Activated T-cell treated with anti-CD3 and anti-CD28 coated beads, Interleukin-2, amount 50 U/mL, for 72 hours (primary cell): ENCODE measurements around the gene CETN1. TPM values are rescaled to one million over a fixed set of nuclear protein-coding genes. Genes with fewer than 3 reads are reported as not detected.

Source experiments
- ATAC-seq, 2 donors: fragments of 150-1000 bp; cut with Tn5 transposase; replicated peaks in 1 of 2; 2 replicates each; pipeline ENCODE4 v1.10.0; 2021; ENCODE audit warnings: moderate library complexity in 2 of 2, mild to moderate bottlenecking in 1 of 2
- DNase-seq, 2 donors: peaks; one replicate each; pipeline ENCODE4 v3.0.0; 2021 to 2022; ENCODE audit warnings: mixed read lengths in 1 of 2
- H3K27ac Mint-ChIP-seq: one replicate; pipeline ENCODE4 v1.8.0; 2022; ENCODE audit warnings: mild to moderate bottlenecking, moderate library complexity, mixed read lengths
- H3K27me3 Mint-ChIP-seq: one replicate; pipeline ENCODE4 v1.8.0; 2022; ENCODE audit warnings: low read depth, mixed read lengths
- H3K36me3 Mint-ChIP-seq, 2 donors: one replicate each; pipeline ENCODE4 v1.8.0; 2022; ENCODE audit warnings: mixed read lengths in 2 of 2, mild to moderate bottlenecking in 1 of 2; ENCODE audit not compliant: insufficient read depth in 2 of 2
- H3K4me1 Mint-ChIP-seq: one replicate; pipeline ENCODE4 v1.8.0; 2022; ENCODE audit warnings: low read depth, mixed read lengths
- H3K4me3 Mint-ChIP-seq, 2 donors: one replicate each; pipeline ENCODE4 v1.8.0; 2022; ENCODE audit warnings: mild to moderate bottlenecking in 2 of 2, mixed read lengths in 2 of 2, moderate library complexity in 2 of 2
- H3K9me3 Mint-ChIP-seq, 2 donors: one replicate each; pipeline ENCODE4 v1.8.0; 2022; ENCODE audit warnings: mixed read lengths in 2 of 2
- total RNA-seq, 2 donors: library from RNA; stranded (reverse); gene quantifications; one replicate each; pipeline ENCODE4 v1.2.3, GENCODE V29; 2022

CETN1 gene
- total RNA-seq, 2 donors from 2014 or later: not detected

DNA sequence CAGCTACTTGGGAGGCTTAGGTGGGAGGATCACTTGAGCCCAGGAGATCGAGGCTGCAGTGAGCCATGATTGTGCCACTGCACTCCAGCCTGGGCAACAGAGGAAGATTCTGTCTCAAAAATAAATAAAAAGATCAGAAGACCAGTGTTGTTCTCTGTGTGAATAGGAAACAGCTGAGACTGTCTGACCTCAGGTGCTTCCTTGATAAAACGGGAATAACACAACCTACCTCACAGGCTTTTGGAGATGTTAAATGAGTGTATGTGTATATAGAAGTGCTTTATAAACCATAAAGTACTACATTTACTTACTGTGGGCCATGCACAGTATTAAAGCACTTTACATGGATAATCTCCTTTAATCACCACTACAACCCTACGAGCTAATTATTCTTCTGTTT lies 9.9 kb upstream of the CETN1 start:
- DNase-seq (no peak), ATAC-seq (no peak)
- Mint-ChIP-seq H3K36me3 (no peaks in the 10 kb centered on the region), H3K27ac (no peak overlapping the region), H3K4me3 (no peak overlapping the region), H3K27me3 (peaks cover 8% of the 10 kb centered on the region), H3K9me3 (no peaks in the 10 kb centered on the region), H3K4me1 (no peaks in the 10 kb centered on the region)

DNA sequence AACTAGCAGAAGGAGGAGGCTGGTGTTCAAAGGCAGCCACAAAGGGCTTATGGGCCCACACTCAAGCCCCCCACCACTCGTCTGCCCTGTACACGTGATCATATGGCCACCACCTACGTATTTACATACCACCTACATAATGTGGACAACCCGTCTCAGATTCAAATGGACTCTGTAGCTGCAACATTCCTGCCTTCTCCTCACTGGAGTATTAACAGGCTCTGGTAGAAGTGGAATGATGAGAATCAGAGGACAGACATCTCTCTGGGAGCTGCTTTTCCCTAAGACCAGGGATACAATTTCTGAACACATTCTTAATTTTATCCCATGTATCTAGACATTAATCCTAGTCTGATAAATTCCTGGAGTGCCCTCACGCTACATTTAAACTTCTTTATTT lies 9.5 kb upstream of the CETN1 start:
- Mint-ChIP-seq H3K4me3 (no peak overlapping the region), H3K9me3 (no peaks in the 10 kb centered on the region), H3K4me1 (no peaks in the 10 kb centered on the region), H3K27me3 (peaks cover 9% of the 10 kb centered on the region), H3K27ac (no peak overlapping the region), H3K36me3 (no peaks in the 10 kb centered on the region)
- DNase-seq (no peak), ATAC-seq (no peak)

DNA sequence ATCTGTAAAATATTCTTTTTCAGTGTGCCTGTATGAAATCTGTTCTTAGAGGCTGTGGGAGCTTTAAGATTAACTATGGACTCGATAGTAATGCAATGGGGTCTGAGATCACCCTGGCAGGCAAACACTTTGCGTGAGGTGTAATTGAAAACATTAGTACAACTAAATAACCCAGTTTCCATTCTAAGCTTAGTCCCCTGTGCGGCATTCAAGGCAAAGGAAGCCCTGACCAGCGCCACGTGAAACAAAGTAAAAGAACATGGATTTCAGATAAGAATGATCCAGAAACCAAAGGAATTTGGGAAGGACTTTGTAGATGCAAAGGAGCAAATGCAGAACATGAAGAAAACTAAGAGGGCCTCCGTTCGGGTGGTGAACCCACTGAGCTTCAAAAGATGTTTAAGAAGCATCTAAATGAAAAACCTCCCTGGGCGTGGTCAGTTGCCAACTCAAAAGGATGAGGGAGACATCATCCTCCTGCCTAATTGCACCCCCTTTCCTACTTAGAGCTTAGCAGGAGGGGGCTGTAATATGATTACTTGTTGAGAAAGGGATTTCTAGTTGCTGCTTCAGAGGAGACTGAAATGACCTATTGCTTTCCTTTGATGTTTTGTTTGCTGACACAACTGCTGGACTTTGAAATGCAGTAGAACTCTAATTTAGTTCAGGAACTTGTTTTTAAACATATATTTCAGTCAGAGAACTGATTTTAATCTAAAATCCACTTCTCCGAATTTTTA lies 7.9 kb upstream of the CETN1 start:
- no peak for ATAC-seq
- H3K36me3 Mint-ChIP-seq: no peaks in the 10 kb centered on the region
- no peak overlapping the region for H3K27ac Mint-ChIP-seq
- no peak overlapping the region for H3K4me3 Mint-ChIP-seq
- H3K9me3 Mint-ChIP-seq: no peaks in the 10 kb centered on the region
- no peak for DNase-seq
- peaks cover 8% of the 10 kb centered on the region for H3K27me3 Mint-ChIP-seq
- no peaks in the 10 kb centered on the region for H3K4me1 Mint-ChIP-seq

DNA sequence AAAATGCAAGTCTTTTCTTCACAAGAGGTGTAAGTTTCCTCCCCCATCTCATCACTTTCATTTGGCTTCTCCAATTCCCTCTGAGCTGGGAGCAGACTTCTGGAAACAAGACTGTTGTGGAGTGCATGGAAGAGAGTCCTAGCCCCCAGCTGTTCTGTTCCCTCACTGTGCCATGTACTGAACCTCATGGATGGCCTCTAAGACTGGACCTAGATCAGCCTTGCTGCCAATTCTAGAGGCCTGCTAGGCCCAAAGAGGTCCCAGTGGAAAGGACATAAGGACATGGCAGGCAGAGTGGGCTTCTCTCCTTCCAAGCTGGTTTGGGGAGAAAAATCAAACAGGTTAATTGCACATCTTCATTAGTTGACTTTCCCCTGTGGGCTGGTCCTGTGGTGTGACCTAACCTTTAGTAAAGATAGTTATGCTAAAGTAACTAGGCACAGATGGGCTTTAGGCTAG lies 7.3 kb upstream of the CETN1 start:
- Mint-ChIP-seq H3K4me3 (no peak overlapping the region), H3K9me3 (no peaks in the 10 kb centered on the region), H3K27me3 (peaks cover 8% of the 10 kb centered on the region), H3K36me3 (no peaks in the 10 kb centered on the region), H3K27ac (no peak overlapping the region), H3K4me1 (no peaks in the 10 kb centered on the region)
- DNase-seq: no peak
- ATAC-seq: no peak

DNA sequence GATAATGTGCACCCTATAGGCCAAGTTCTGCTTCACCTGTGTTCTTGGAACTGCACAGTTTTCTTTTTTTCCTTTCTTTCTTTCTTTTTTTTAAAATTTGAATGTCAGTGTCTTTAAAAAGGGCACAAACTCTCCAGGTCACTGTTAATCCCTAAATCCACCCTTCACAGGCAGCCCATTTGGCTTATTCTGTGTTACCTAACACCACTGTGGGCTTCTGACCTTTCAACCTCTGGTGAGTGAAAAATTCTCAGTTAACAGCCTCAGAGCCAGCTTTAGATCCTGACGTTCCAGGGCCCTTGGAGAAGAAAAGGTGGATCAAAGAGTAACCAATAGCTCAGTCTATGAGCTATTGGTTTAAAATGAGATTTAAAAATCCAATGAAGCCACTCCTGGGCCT lies 6.8 kb upstream of the CETN1 start:
- no peaks in the 10 kb centered on the region for H3K36me3 Mint-ChIP-seq
- H3K27ac Mint-ChIP-seq: no peak overlapping the region
- DNase-seq: no peak
- no peaks in the 10 kb centered on the region for H3K9me3 Mint-ChIP-seq
- no peaks in the 10 kb centered on the region for H3K4me1 Mint-ChIP-seq
- no peak for ATAC-seq
- no peak overlapping the region for H3K4me3 Mint-ChIP-seq
- H3K27me3 Mint-ChIP-seq: peaks cover 8% of the 10 kb centered on the region

DNA sequence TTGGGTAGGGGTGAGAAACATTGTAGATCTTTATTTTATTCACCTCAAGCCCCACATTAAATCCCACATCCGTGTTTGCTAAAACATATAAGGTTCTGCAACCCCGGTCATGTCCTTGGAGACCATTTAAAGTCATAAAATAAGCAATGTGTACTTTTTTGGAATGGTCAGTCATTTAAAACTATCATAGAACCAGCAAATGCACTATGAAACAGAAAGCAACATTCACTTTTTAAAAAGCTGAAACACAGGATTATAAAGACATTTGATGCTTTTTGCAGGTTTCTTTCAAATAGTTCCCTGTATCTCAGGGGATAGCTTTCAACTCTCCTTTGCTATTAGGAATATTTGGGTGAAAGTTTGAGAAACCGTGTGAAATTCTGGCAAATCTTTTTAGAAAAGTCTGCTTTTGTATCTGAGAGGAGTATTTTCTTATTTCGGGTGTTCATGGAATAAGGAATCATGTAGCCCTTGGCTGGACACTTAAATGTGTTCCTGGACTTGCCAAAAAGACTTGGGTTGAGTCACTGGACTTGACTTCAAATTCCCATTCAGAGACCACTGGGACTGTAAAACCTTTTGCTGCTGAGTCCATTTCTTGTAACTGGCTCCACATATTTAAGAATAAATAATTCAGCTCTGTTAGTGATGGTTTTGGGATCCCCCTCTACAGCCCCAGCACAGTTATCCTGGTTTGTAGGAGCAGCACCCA lies 5.9 kb upstream of the CETN1 start:
- H3K36me3 Mint-ChIP-seq: no peaks in the 10 kb centered on the region
- H3K27ac Mint-ChIP-seq: no peak overlapping the region
- peaks cover 8% of the 10 kb centered on the region for H3K27me3 Mint-ChIP-seq
- DNase-seq: no peak
- no peak for ATAC-seq
- H3K4me3 Mint-ChIP-seq: no peak overlapping the region
- no peaks in the 10 kb centered on the region for H3K9me3 Mint-ChIP-seq
- H3K4me1 Mint-ChIP-seq: no peaks in the 10 kb centered on the region

DNA sequence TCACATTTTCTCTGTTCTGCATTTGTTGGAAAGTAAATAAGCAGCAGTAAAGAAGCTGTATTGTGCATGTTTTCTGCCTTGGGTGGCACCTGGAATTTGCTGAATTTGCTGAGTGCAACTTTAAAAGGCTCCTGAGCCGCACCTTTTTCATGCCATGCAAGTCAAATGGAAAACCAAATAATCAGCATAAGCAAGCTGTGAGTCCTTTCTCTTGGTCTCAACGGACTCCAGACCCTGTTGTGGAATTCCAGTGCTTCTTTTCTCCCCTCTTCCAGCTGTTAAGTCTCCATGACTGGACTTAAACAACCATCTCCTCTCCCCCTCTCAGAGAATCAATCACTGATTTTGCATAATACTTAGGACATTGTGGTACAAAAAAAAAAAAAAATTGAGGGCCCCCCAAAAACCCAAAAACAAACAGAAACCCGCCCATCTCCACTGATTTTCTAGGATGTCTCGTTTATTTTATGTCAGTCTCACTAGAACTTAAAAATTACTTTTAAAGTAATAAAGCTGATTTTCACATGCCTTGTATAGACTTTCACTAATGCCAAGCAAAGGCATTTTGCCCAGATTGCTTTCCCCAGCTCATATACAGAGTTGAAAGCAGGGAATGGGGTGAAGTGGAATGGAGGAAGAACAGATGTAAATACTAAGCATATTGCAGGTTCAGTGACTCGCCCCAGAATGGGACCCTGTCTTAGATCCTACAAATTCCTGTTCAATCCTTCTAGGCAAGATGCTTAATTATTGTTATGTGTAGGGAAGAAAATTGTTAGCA lies 5.1 kb upstream of the CETN1 start:
- no peaks in the 10 kb centered on the region for H3K36me3 Mint-ChIP-seq
- no peak overlapping the region for H3K4me3 Mint-ChIP-seq
- no peaks in the 10 kb centered on the region for H3K9me3 Mint-ChIP-seq
- no peak overlapping the region for H3K27ac Mint-ChIP-seq
- DNase-seq: no peak
- peaks cover 8% of the 10 kb centered on the region for H3K27me3 Mint-ChIP-seq
- H3K4me1 Mint-ChIP-seq: no peaks in the 10 kb centered on the region
- no peak for ATAC-seq

DNA sequence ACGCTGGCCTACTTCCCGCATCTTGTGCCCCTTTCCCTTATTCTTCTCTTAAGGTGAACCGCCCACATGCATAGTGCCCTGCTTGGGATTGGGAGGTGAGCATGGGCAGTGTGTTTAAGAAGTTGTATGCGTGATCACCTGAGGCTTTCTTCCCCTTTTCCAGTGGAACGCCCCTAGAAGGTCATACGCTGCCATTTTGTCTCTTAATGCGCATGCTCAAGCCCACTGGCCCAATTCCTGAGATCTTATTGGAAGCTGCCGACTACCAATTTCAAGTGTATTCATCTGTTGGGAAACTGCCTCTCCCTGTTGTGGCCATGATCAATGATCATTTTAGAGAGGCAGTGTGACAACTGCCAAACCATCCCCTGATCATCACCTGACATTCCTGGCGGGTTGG lies 3.3 kb upstream of the CETN1 start:
- Mint-ChIP-seq H3K9me3 (no peaks in the 10 kb centered on the region), H3K4me3 (no peak overlapping the region), H3K27me3 (peaks cover 10% of the 10 kb centered on the region), H3K27ac (no peak overlapping the region), H3K36me3 (no peaks in the 10 kb centered on the region), H3K4me1 (no peaks in the 10 kb centered on the region)
- no peak for DNase-seq
- no peak for ATAC-seq

DNA sequence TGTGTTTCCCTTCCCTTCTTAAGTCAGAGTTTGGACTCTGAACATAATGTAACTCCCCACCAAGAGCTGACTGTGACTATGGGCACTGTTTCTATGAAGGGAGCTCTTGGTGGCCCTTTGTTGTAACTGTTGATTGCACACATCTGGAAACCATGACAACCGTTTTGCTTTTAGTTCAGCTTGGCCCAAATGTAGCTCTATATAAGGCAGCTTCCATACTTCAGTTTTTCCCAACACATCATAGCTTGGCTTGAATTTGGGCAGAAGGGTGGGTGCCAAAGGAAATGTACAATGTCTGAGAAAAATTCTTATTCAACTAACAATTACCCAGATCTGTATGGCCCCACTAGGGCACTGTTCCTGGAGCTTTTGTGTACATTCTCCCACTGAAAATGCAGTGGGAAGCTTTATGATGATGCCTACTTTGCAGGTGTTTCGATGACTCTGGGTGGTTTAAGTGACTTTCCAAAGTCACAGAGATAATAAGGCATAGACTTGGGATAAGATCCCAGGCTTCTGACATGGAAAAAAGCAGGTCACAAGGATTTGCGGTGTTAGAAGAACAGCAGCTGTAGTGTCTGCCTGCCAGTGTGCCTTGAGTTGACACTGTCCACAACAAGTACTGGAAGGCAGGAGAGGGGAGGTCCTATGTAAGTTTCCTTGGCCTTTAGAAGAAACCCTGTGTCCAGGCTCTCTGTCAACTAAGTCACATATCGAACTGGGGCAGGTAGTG lies 2.4 kb upstream of the CETN1 start:
- no peaks in the 10 kb centered on the region for H3K4me1 Mint-ChIP-seq
- H3K27ac Mint-ChIP-seq: no peak overlapping the region
- H3K4me3 Mint-ChIP-seq: no peak overlapping the region

DNA sequence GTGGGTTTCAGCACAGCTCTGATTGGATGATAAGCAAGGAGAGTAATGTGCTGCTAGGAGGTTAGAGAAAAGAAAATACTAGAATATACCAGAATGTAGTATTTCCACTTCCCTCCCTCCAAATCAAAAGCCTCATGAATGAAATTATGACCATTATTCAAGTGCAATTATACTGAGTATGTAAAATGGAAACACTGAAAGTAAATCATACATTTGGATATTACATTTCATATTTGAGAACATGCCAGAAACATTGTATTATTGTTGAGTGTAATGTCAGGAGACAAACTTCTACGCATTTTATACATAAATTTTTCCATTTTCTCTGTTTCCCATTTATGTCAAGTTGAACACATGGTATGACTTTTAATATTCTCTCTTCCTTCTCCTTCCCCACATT lies 942 bp upstream of the CETN1 start:
- no peak overlapping the region for H3K4me3 Mint-ChIP-seq
- no peak overlapping the region for H3K27ac Mint-ChIP-seq

More for the DNA sequence above, 2.4 kb upstream of the CETN1 start:
- Mint-ChIP-seq H3K9me3 (no peaks in the 10 kb centered on the region), H3K27me3 (peaks cover 14% of the 10 kb centered on the region), H3K36me3 (no peaks in the 10 kb centered on the region)
- DNase-seq (no peak), ATAC-seq (no peak)

DNA sequence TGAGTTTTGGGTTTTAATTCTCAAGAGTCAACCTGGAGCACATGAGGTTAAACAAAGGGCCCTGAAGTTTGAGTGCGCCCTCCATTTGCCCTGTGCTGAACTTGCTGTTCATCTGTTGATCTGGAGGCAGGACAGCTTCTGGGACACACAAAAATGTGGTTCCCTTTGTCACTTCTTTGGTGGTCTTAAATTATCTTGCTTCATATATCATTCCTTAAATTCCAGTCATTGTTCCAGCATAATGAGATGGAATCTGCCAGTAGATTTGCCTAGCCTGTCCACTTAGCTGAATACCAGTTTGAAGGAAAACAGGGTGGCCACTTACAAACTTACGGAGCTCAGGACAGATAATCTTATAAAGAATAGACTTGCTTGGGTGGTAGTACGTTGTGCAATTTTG lies 916 bp downstream of the CETN1 start:
- ATAC-seq (no peak), DNase-seq (no peak)
- no peak overlapping the region for H3K27ac Mint-ChIP-seq
- H3K27me3 Mint-ChIP-seq: peaks cover 6% of the 10 kb centered on the region
- no peaks in the 10 kb centered on the region for H3K9me3 Mint-ChIP-seq
- no peak overlapping the region for H3K4me3 Mint-ChIP-seq
- no peaks in the 10 kb centered on the region for H3K4me1 Mint-ChIP-seq
- no peaks in the 10 kb centered on the region for H3K36me3 Mint-ChIP-seq

More for the DNA sequence above, 942 bp upstream of the CETN1 start:
- Mint-ChIP-seq H3K9me3 (no peaks in the 10 kb centered on the region), H3K36me3 (no peaks in the 10 kb centered on the region), H3K4me1 (no peaks in the 10 kb centered on the region), H3K27me3 (peaks cover 14% of the 10 kb centered on the region)
- no peak for ATAC-seq
- no peak for DNase-seq

DNA sequence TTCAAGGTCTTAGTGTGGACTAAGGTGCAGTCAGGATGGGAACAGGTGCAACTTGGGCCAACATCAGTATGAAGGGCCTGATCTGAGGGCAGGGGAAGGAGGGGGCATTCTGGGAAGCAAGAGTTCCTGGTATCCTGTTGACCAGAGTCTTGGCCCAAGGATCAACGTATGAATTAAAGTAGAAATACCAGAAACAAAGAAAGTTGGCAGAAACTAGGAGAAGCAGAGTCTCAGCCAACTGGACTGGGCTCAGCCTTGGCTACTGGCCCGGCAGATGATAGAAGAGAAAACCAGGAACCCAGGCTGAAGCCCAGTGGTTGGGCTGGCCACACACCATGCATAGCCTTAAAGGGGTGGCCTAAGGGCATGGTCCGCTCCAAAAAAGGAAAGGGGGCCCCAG lies 2.3 kb downstream of the CETN1 start:
- no peaks in the 10 kb centered on the region for H3K4me1 Mint-ChIP-seq
- H3K9me3 Mint-ChIP-seq: no peaks in the 10 kb centered on the region
- no peak overlapping the region for H3K4me3 Mint-ChIP-seq
- no peak overlapping the region for H3K27ac Mint-ChIP-seq
- no peak for DNase-seq
- H3K27me3 Mint-ChIP-seq: peaks cover 6% of the 10 kb centered on the region
- H3K36me3 Mint-ChIP-seq: no peaks in the 10 kb centered on the region
- no peak for ATAC-seq

DNA sequence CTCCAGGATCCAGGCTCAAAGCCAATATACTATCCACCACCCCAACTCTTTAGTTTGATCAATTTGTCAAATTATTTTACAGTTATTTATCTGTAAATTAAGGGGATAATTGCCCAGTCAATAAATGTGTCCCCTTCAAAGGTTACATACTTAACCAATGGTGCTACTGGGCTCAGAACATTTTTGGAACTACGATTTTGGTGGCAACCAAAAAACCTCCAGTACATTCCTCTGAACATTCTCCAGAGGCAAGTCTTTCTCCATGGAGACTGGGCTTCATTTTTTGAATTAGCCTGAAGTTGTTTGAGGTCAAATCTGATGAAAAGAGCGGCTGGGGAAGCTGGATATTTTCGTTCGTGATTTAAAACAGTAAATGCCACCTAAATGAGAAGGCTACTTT lies 14.9 kb downstream of the CETN1 start:
- Mint-ChIP-seq H3K4me1 (peaks cover 10% of the 10 kb centered on the region), H3K27me3 (peaks cover 36% of the 10 kb centered on the region), H3K36me3 (no peaks in the 10 kb centered on the region)

More for the DNA sequence above, 14.9 kb downstream of the CETN1 start:
- Mint-ChIP-seq H3K9me3 (no peaks in the 10 kb centered on the region), H3K27ac (no peak overlapping the region), H3K4me3 (no peak overlapping the region)
- ATAC-seq: no peak
- DNase-seq: no peak
